ENCODE results near the gene DHX34. TPM values are rescaled to one million over a fixed set of nuclear protein-coding genes. Genes with fewer than 3 reads are reported as not detected.

DHX34 gene
- total and polyA plus RNA-seq, 2 donors (not counting 1 experiment from before 2014, with no cell fraction given): 2.6 to 8.3 TPM

DNA sequence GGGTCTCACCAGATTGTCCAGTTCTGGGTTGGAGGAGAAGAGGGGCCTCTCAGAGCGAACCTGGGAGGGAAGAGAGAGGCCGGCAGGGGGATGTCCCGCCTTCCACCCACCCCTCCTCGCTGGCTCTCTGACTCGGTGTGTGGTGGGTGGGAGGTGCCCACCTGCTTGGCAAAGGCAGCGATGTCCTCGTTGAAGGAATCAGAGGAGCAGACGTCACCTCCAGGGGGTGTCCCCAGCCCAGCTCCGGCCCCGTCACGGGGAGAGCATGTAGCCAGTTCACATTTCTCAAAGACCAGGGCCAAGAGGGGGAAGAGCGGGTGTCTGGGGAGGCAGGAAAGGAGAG is 67.5 kb downstream of the DHX34 start:
- Histone ChIP-seq H3K4me3 (replicated peaks in 1 of 4; ENCODE audit: control extremely low read depth in 1 of 4, insufficient read depth in 1 of 4, low read depth in 3 of 4, low read length in 4 of 4) (no peak overlapping the region), H3K36me3 (ENCODE audit: control insufficient read depth, insufficient read depth, low read length) (peaks cover 4% of the 10 kb centered on the region), H3K4me2 (ENCODE audit: extremely low read depth, insufficient read depth, low read length) (no peak overlapping the region), H3K4me1 (ENCODE audit: control insufficient read depth, extremely low read depth, insufficient read depth, low read length) (peaks cover 5% of the 10 kb centered on the region), H3K79me2 (ENCODE audit: control insufficient read depth, insufficient read depth, low read length) (no peaks in the 10 kb centered on the region), H3K27ac (ENCODE audit: insufficient read depth, low read length) (no peak overlapping the region), H3K27me3 (ENCODE audit: control insufficient read depth, insufficient read depth, low read length) (peaks cover 27% of the 10 kb centered on the region), H3K9ac (ENCODE audit: insufficient read depth, low read length) (no peak overlapping the region), H2AFZ (ENCODE audit: low read length) (no peak overlapping the region), H3K9me3 (ENCODE audit: control insufficient read depth, insufficient read depth, low read depth, low read length) (no peaks in the 10 kb centered on the region), H4K20me1 (ENCODE audit: control insufficient read depth, extremely low read depth, insufficient read depth, low read length) (no peaks in the 10 kb centered on the region)
- DNase-seq (ENCODE audit: low read depth in 2 of 2): no peak
- TF ChIP-seq, protein P1, sequence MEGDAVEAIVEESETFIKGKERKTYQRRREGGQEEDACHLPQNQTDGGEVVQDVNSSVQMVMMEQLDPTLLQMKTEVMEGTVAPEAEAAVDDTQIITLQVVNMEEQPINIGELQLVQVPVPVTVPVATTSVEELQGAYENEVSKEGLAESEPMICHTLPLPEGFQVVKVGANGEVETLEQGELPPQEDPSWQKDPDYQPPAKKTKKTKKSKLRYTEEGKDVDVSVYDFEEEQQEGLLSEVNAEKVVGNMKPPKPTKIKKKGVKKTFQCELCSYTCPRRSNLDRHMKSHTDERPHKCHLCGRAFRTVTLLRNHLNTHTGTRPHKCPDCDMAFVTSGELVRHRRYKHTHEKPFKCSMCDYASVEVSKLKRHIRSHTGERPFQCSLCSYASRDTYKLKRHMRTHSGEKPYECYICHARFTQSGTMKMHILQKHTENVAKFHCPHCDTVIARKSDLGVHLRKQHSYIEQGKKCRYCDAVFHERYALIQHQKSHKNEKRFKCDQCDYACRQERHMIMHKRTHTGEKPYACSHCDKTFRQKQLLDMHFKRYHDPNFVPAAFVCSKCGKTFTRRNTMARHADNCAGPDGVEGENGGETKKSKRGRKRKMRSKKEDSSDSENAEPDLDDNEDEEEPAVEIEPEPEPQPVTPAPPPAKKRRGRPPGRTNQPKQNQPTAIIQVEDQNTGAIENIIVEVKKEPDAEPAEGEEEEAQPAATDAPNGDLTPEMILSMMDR (conservative IDR thresholded peaks at IDR 0.05 in 1 of 2, IDR thresholded peaks at IDR 0.05 in 1 of 2; ENCODE audit: low read depth in 1 of 2, low read length in 2 of 2): no peak
- no peak for TF ChIP-seq EZH2 (IDR thresholded peaks at IDR 0.05; ENCODE audit: low read length, missing control alignments)

DNA sequence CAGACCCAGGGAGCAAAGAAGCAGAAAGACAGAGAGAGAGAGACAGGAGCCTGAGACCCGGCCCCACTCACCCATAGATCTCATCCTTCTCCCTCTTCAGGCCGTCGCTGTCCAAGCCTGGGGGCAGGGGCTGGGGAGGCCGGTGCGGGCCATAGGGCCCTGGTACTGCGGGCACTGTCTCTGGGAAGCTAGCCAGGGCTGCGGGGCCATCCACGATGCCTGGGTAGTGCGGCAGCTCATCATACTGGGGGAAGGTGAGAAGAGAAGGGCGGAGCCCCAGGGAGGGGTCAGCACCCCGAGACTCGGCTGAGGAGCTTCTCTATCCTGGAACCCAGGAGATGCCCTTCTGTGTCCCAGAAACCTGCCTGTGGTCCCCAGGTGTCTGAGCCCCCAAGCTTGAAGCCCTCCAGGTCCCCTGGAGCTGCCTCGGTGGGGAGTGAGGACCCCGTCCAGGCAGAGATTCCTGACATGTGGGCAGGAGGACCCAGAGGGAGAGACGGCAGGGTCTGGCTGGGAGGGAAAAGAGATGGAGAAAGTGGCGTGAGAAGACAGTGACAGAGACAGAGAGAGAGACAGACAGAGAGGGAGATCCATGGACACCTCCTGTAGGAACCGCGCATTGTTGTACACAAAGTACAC is 68.1 kb downstream of the DHX34 start:
- Histone ChIP-seq H3K9ac (ENCODE audit: insufficient read depth, low read length) (no peak overlapping the region), H3K27me3 (ENCODE audit: control insufficient read depth, insufficient read depth, low read length) (peaks cover 33% of the 10 kb centered on the region), H3K27ac (ENCODE audit: insufficient read depth, low read length) (no peak overlapping the region), H3K9me3 (ENCODE audit: control insufficient read depth, insufficient read depth, low read depth, low read length) (no peaks in the 10 kb centered on the region), H3K36me3 (ENCODE audit: control insufficient read depth, insufficient read depth, low read length) (peaks cover 4% of the 10 kb centered on the region), H3K4me2 (ENCODE audit: extremely low read depth, insufficient read depth, low read length) (peak overlapping the region; percentile 87), H2AFZ (ENCODE audit: low read length) (no peak overlapping the region), H3K79me2 (ENCODE audit: control insufficient read depth, insufficient read depth, low read length) (no peaks in the 10 kb centered on the region), H3K4me3 (replicated peaks in 1 of 4; ENCODE audit: control extremely low read depth in 1 of 4, insufficient read depth in 1 of 4, low read depth in 3 of 4, low read length in 4 of 4) (peak overlapping the region in 1 of 4 experiments; percentile 75), H4K20me1 (ENCODE audit: control insufficient read depth, extremely low read depth, insufficient read depth, low read length) (no peaks in the 10 kb centered on the region), H3K4me1 (ENCODE audit: control insufficient read depth, extremely low read depth, insufficient read depth, low read length) (peaks cover 5% of the 10 kb centered on the region)
- no peak for DNase-seq (ENCODE audit: low read depth in 2 of 2)
- TF ChIP-seq EZH2 (IDR thresholded peaks at IDR 0.05; ENCODE audit: low read length, missing control alignments): no peak
- TF ChIP-seq, protein P1 (conservative IDR thresholded peaks at IDR 0.05 in 1 of 2, IDR thresholded peaks at IDR 0.05 in 1 of 2; ENCODE audit: low read depth in 1 of 2, low read length in 2 of 2): no peak

DNA sequence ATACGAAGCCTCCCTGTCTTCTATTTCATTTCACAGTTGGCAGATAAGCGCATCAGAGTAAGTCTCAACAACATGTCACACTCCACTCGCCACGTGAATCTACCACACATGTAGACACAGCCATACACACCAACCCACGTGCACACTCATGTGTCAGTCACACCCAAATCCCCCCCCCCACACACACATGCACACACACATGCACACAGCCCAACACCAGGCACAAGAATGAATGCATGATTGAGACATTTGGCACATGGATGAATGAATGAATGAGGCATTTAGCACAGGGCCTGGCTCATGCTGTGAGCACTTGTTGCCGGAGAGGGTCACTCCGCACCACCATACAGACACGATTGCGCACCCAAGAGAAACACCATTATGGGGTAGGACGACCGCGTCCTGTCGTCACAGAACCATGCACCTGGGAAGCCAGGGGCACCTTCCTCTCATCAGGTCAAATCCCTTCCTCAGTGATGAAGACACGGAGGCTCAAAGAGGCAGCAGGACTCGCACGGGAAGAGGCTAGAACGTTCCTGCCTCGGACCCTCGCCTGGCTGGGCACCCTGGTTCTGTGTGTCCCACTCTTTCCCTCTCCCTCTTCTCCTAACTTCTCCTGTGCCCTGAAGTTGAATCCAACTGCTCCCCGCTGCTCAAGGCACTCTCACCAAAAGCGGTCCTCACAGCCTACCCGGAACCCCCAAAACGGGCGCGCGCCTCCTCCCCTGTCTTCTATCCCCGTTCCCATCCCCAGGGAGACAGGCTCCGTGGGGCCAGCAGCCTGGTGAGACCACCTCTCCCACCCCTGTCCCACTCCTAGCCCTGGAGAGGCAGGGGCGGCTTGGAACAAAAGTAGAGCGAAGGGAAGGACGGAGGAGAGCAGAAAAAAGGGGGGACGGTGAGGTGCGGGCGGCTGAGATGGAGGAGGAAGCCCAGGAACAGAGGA is 68.9 kb downstream of the DHX34 start:
- Histone ChIP-seq H4K20me1 (ENCODE audit: control insufficient read depth, extremely low read depth, insufficient read depth, low read length) (no peaks in the 10 kb centered on the region), H3K27me3 (ENCODE audit: control insufficient read depth, insufficient read depth, low read length) (peaks cover 41% of the 10 kb centered on the region), H3K4me1 (ENCODE audit: control insufficient read depth, extremely low read depth, insufficient read depth, low read length) (peaks cover 5% of the 10 kb centered on the region), H3K36me3 (ENCODE audit: control insufficient read depth, insufficient read depth, low read length) (peaks cover 4% of the 10 kb centered on the region), H3K4me2 (ENCODE audit: extremely low read depth, insufficient read depth, low read length) (peak overlapping the region; percentile 87), H3K79me2 (ENCODE audit: control insufficient read depth, insufficient read depth, low read length) (no peaks in the 10 kb centered on the region), H3K9ac (ENCODE audit: insufficient read depth, low read length) (peak overlapping the region; percentile 69), H3K9me3 (ENCODE audit: control insufficient read depth, insufficient read depth, low read depth, low read length) (no peaks in the 10 kb centered on the region), H2AFZ (ENCODE audit: low read length) (no peak overlapping the region), H3K27ac (ENCODE audit: insufficient read depth, low read length) (no peak overlapping the region), H3K4me3 (replicated peaks in 1 of 4; ENCODE audit: control extremely low read depth in 1 of 4, insufficient read depth in 1 of 4, low read depth in 3 of 4, low read length in 4 of 4) (peak overlapping the region; percentile 28 to 75 (median 62))
- peak in 1 of 2 donors; percentile 19 for DNase-seq (ENCODE audit: low read depth in 2 of 2)
- no peak for TF ChIP-seq EZH2 (IDR thresholded peaks at IDR 0.05; ENCODE audit: low read length, missing control alignments)
- TF ChIP-seq, protein P1 (conservative IDR thresholded peaks at IDR 0.05 in 1 of 2, IDR thresholded peaks at IDR 0.05 in 1 of 2; ENCODE audit: low read depth in 1 of 2, low read length in 2 of 2): no peak

Data from fibroblast of lung (primary cell).